ENCODE measurements around the gene FZD7.

Gene FZD7

DNA sequence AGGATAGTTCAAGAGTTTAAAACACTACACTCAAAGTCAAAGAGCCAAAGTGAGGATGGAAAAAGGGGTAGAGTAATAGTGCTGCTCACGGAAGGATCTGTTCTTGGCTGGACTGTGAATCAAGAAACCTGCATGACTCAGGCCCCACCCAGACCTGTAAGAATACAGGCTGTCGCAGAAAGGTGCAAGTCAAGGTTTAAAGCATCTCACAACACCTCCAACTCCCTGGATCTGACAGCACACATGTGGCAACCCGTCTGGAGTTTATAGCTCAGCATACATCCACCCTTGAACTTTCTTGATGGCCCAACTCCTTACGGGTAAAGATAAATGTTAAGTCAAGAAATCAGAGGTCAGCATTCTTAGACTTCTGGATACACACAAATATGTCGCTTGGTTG, 45.7 kb downstream of the FZD7 start:
- H3K27me3 ChIP-seq (ENCODE audit: control insufficient read depth in 1 of 2, insufficient read depth in 2 of 2, low read length in 2 of 2) = no peaks in the 10 kb centered on the region
- no peaks in the 10 kb centered on the region for H3K36me3 ChIP-seq (ENCODE audit: control insufficient read depth in 1 of 2, insufficient read depth in 2 of 2, low read length in 2 of 2)
- H3K4me3 ChIP-seq (ENCODE audit: low read depth in 1 of 2, low read length in 2 of 2) = no peak overlapping the region
- no peak overlapping the region for H3K27ac ChIP-seq (ENCODE audit: low read depth, low read length)
- H3K9ac ChIP-seq (ENCODE audit: low read depth in 1 of 2, low read length in 2 of 2) = no peak overlapping the region
- H3K9me3 ChIP-seq (ENCODE audit: control insufficient read depth in 1 of 2, low read length in 2 of 2) = no peaks in the 10 kb centered on the region
- no peaks in the 10 kb centered on the region for H3K4me1 ChIP-seq (ENCODE audit: control insufficient read depth in 1 of 2, insufficient read depth in 2 of 2, low read length in 2 of 2)

DNA sequence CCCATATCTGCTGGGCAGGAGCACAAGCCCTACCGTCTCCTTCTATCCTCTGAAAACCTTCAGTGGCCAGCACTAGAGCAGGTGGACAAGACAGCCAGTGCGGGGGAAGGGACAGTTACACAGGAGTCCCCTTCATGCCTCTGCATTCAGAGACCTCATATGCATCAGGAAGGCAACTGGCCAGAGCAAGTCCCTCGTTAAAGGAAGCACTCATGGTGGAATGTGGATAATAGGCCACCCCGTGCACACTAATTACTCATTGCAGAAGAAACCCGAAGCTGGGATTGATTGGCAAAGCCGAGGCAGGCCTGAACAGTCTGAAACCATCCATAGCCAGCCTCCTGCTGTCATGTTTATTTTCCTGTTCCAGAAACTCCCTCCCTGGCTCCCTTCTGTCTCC, 50.6 kb downstream of the FZD7 start:
- no peak overlapping the region for H3K9ac ChIP-seq (ENCODE audit: low read depth in 1 of 2, low read length in 2 of 2)
- H3K36me3 ChIP-seq (ENCODE audit: control insufficient read depth in 1 of 2, insufficient read depth in 2 of 2, low read length in 2 of 2) = no peaks in the 10 kb centered on the region
- H3K27me3 ChIP-seq (ENCODE audit: control insufficient read depth in 1 of 2, insufficient read depth in 2 of 2, low read length in 2 of 2) = no peaks in the 10 kb centered on the region
- no peak overlapping the region for H3K4me3 ChIP-seq (ENCODE audit: low read depth in 1 of 2, low read length in 2 of 2)
- no peak overlapping the region for H3K27ac ChIP-seq (ENCODE audit: low read depth, low read length)
- H3K4me1 ChIP-seq (ENCODE audit: control insufficient read depth in 1 of 2, insufficient read depth in 2 of 2, low read length in 2 of 2) = no peaks in the 10 kb centered on the region
- no peaks in the 10 kb centered on the region for H3K9me3 ChIP-seq (ENCODE audit: control insufficient read depth in 1 of 2, low read length in 2 of 2)

Data from duodenal mucosa (tissue), 2 donors.